H9 (cell line): ENCODE data around the gene SH3TC1. TPM values are rescaled to one million over a fixed set of nuclear protein-coding genes. Genes with fewer than 3 reads are reported as not detected.

Experiments
- DNase-seq: peaks from one replicate; pipeline ENCODE4 v3.0.0-alpha.2; 2017
- H2AFZ ChIP-seq: one replicate; pipeline ENCODE4 v1.6.1; 2013; ENCODE audit warnings: mild to moderate bottlenecking, low read length, control low read depth, moderate library complexity
- H2AK5ac ChIP-seq: 2 replicates; pipeline ENCODE4 v1.6.1; 2013; ENCODE audit warnings: low read length, control low read depth, mixed read lengths; ENCODE audit not compliant: insufficient read length
- H2BK120ac ChIP-seq: one replicate; pipeline ENCODE4 v1.6.1; 2013; ENCODE audit warnings: low read depth, mild to moderate bottlenecking, low read length, control low read depth, inconsistent platforms; ENCODE audit not compliant: poor library complexity, severe bottlenecking
- H2BK12ac ChIP-seq: 2 replicates; pipeline ENCODE4 v1.6.1; 2013; ENCODE audit warnings: low read length, control low read depth, mixed read lengths, low read depth; ENCODE audit not compliant: insufficient read length
- H2BK15ac ChIP-seq: 2 replicates; pipeline ENCODE4 v1.6.1; 2013; ENCODE audit warnings: low read depth, low read length, control low read depth
- H2BK20ac ChIP-seq: one replicate; pipeline ENCODE4 v1.6.1; 2013; ENCODE audit warnings: low read depth, mild to moderate bottlenecking, low read length, control low read depth, inconsistent platforms; ENCODE audit not compliant: poor library complexity, severe bottlenecking
- H2BK5ac ChIP-seq: 2 replicates; pipeline ENCODE4 v1.6.1; 2013; ENCODE audit warnings: low read length, control low read depth, mixed read lengths; ENCODE audit not compliant: insufficient read length
- H3K14ac ChIP-seq: 2 replicates; pipeline ENCODE4 v1.6.1; 2013; ENCODE audit warnings: low read length, control low read depth; ENCODE audit not compliant: insufficient read depth
- H3K18ac ChIP-seq: 2 replicates; pipeline ENCODE4 v1.6.1; 2013; ENCODE audit warnings: low read depth, mild to moderate bottlenecking, mixed read lengths, low read length, control low read depth; ENCODE audit not compliant: insufficient read length
- H3K23ac ChIP-seq: 2 replicates; pipeline ENCODE4 v1.6.1; 2013; ENCODE audit warnings: low read length, control low read depth, mixed read lengths, low read depth; ENCODE audit not compliant: insufficient read length
- H3K23me2 ChIP-seq: 2 replicates; pipeline ENCODE4 v1.6.1; 2013; ENCODE audit warnings: low read depth, mild to moderate bottlenecking, mixed read lengths, low read length, control low read depth; ENCODE audit not compliant: insufficient read length, poor library complexity, severe bottlenecking
- H3K27ac ChIP-seq: 2 replicates; pipeline ENCODE4 v1.5.1; 2013; ENCODE audit warnings: low read length, control low read depth, mixed read lengths, low read depth; ENCODE audit not compliant: insufficient read length
- H3K27me3 ChIP-seq: 2 replicates; pipeline ENCODE4 v1.6.1; 2013; ENCODE audit warnings: low read length, control low read depth, inconsistent platforms; ENCODE audit not compliant: insufficient read depth
- H3K4ac ChIP-seq: 2 replicates; pipeline ENCODE4 v1.6.1; 2013; ENCODE audit warnings: low read depth, mild to moderate bottlenecking, control low read depth, inconsistent platforms, low read length, moderate library complexity
- H3K4me1 ChIP-seq: 2 replicates; pipeline ENCODE4 v1.6.1; 2013; ENCODE audit warnings: low read length, control low read depth, inconsistent platforms; ENCODE audit not compliant: insufficient read depth
- H3K4me2 ChIP-seq: 2 replicates; pipeline ENCODE4 v1.6.1; 2013; ENCODE audit warnings: low read length, control low read depth, mixed read lengths; ENCODE audit not compliant: insufficient read length, insufficient read depth
- H3K56ac ChIP-seq: 2 replicates; pipeline ENCODE4 v1.6.1; 2013; ENCODE audit warnings: low read depth, mild to moderate bottlenecking, mixed read lengths, low read length, control low read depth; ENCODE audit not compliant: insufficient read length
- H3K79me1 ChIP-seq: 2 replicates; pipeline ENCODE4 v1.6.1; 2013; ENCODE audit warnings: low read depth, mild to moderate bottlenecking, moderate library complexity, low read length, control low read depth, inconsistent platforms; ENCODE audit not compliant: insufficient read depth, poor library complexity, severe bottlenecking
- H3K79me2 ChIP-seq: 2 replicates; pipeline ENCODE4 v1.6.1; 2013; ENCODE audit warnings: low read length, control low read depth, inconsistent platforms; ENCODE audit not compliant: insufficient read depth
- H3K9ac ChIP-seq: 2 replicates; pipeline ENCODE4 v1.6.1; 2013; ENCODE audit warnings: low read length, control low read depth, mixed read lengths; ENCODE audit not compliant: insufficient read length; ENCODE audit errors: extremely low read depth
- H3K9me3 ChIP-seq: one replicate; pipeline ENCODE4 v1.6.1; 2013; ENCODE audit warnings: low read depth, low read length, inconsistent platforms; ENCODE audit not compliant: control insufficient read depth
- H3T11ph ChIP-seq: one replicate; pipeline ENCODE4 v1.6.1; 2013; ENCODE audit warnings: mild to moderate bottlenecking, low read length, control low read depth, inconsistent platforms
- H4K20me1 ChIP-seq: one replicate; pipeline ENCODE4 v1.6.1; 2013; ENCODE audit not compliant: control insufficient read depth, insufficient read length, insufficient read depth
- H4K5ac ChIP-seq: 2 replicates; pipeline ENCODE4 v1.6.1; 2013; ENCODE audit warnings: low read depth, mild to moderate bottlenecking, mixed read lengths, low read length, control low read depth; ENCODE audit not compliant: insufficient read length
- H4K8ac ChIP-seq: replicated peaks from 2 replicates; pipeline ENCODE4 v1.6.1; 2013; ENCODE audit warnings: low read length, control low read depth, mixed read lengths, low read depth; ENCODE audit not compliant: insufficient read length
- H4K91ac ChIP-seq: 2 replicates; pipeline ENCODE4 v1.6.1; 2013; ENCODE audit warnings: low read depth, mild to moderate bottlenecking, moderate library complexity, mixed read lengths, low read length, control low read depth; ENCODE audit not compliant: insufficient read length
- H3K27ac Mint-ChIP-seq, 3 experiments: 2 replicates in 2 of 3; 3 replicates in 1 of 3; pipeline ENCODE4 v1.8.0; 2020 to 2021; ENCODE audit warnings: mixed read lengths in 3 of 3, mild to moderate bottlenecking in 1 of 3, moderate library complexity in 1 of 3
- H3K27me3 Mint-ChIP-seq: 2 replicates; pipeline ENCODE4 v1.8.0; 2021; ENCODE audit warnings: low read depth, mild to moderate bottlenecking, moderate library complexity, mixed read lengths
- H3K36me3 Mint-ChIP-seq, 3 experiments: 2 replicates in 2 of 3; 3 replicates in 1 of 3; pipeline ENCODE4 v1.8.0; 2020 to 2021; ENCODE audit warnings: low read depth in 3 of 3, mixed read lengths in 3 of 3; ENCODE audit not compliant: insufficient read depth in 1 of 3
- H3K4me1 Mint-ChIP-seq, 2 experiments: 2 replicates each; pipeline ENCODE4 v1.8.0; 2020; ENCODE audit warnings: mixed read lengths in 2 of 2
- H3K4me3 Mint-ChIP-seq, 2 experiments: 2 replicates in 1 of 2; 3 replicates in 1 of 2; pipeline ENCODE4 v1.8.0; 2020 to 2021; ENCODE audit warnings: mild to moderate bottlenecking in 2 of 2, mixed read lengths in 2 of 2, moderate library complexity in 1 of 2
- H3K9me3 Mint-ChIP-seq, 2 experiments: 2 replicates in 1 of 2; 3 replicates in 1 of 2; pipeline ENCODE4 v1.8.0; 2020; ENCODE audit warnings: mild to moderate bottlenecking in 2 of 2, mixed read lengths in 2 of 2, moderate library complexity in 1 of 2
- CTCF ChIP-seq: fragments of 200-600 bp; sonication (generic); conservative IDR thresholded peaks from 3 replicates; pipeline ENCODE4 v1.8.0; 2021; ENCODE audit warnings: antibody characterized with exemption, mild to moderate bottlenecking
- WGBS: extraction: QIAGEN DNeasy Blood & Tissue Kit; methylation state at CpG from one replicate; pipeline ENCODE4 v1.1.7; 2013; ENCODE audit warnings: missing lambda C conversion rate, low lambda C conversion rate, mixed read lengths; ENCODE audit not compliant: insufficient read length; ENCODE audit errors: extremely low coverage; 5-methylcytosine and 5-hydroxymethylcytosine counted together
- total RNA-seq: library from RNA; stranded (reverse); gene quantifications from 2 replicates; pipeline ENCODE4 v1.2.1, GENCODE V29; 2021

Gene SH3TC1
- total RNA-seq, 1 experiment from 2014 or later = 0.74 TPM

DNA sequence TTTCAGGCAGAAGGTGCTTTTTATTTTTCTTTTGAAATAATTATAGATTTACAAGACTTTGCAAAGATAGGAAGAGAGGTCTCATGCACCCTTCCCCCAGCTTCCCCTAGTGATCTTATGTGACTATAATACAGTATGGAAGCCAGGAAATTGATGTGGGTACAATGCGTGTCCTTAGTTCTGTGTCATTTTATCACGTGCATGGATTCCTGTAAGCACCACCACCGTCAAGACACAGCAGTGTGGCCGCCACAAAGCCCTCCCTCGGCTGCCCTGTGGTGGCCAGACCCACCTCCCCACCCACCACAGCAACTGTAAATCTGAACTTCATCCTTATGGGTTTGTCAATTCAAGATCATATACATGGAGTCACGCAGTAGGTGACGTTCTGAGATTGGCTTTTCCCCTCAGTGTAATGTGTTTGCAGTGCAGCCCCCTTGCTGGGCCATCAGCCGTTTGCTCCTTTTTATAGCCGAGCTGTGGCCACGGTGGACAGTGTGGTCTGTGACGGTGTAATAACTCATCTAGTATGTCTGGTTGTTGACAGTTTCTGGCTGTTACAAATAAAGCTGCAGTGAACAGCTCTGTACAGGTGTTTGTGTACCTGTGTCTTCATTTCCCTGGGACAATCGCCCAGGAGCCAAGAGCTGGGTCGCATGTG, 59.6 kb downstream of the SH3TC1 start:
- no peaks in the 10 kb centered on the region for H3K4me1 ChIP-seq
- H3K18ac ChIP-seq = no peak overlapping the region
- no peak for TF ChIP-seq CTCF
- H3K79me2 ChIP-seq = no peaks in the 10 kb centered on the region
- no peaks in the 10 kb centered on the region for H4K20me1 ChIP-seq
- no peak overlapping the region for H3K27ac Mint-ChIP-seq
- H3K36me3 Mint-ChIP-seq = no peaks in the 10 kb centered on the region
- H2BK20ac ChIP-seq = no peak overlapping the region
- H4K8ac ChIP-seq = no peak overlapping the region
- no peak for DNase-seq
- H3K4me1 Mint-ChIP-seq = peaks cover 0 to 10% of the 10 kb centered on the region in 2 experiments; a peak in 2 of 4 replicates
- no peak overlapping the region for H3K4me3 Mint-ChIP-seq
- no peak overlapping the region for H2BK15ac ChIP-seq
- no peaks in the 10 kb centered on the region for H3K27me3 ChIP-seq
- H3K14ac ChIP-seq = no peak overlapping the region
- H3T11ph ChIP-seq = no peak overlapping the region
- no peak overlapping the region for H3K23ac ChIP-seq
- H4K5ac ChIP-seq = no peak overlapping the region
- no peak overlapping the region for H2BK5ac ChIP-seq
- peaks cover 5% of the 10 kb centered on the region for H3K27me3 Mint-ChIP-seq
- no CpG with 5 or more reads among the region's 13 CpGs for WGBS
- no peak overlapping the region for H3K4me2 ChIP-seq
- peaks cover 0 to 6% of the 10 kb centered on the region in 2 experiments; a peak in 3 of 5 replicates for H3K9me3 Mint-ChIP-seq
- no peak overlapping the region for H2AK5ac ChIP-seq
- no peak overlapping the region for H2BK12ac ChIP-seq
- no peak overlapping the region for H3K27ac ChIP-seq
- H2BK120ac ChIP-seq = no peak overlapping the region
- H4K91ac ChIP-seq = no peak overlapping the region
- no peak overlapping the region for H3K4ac ChIP-seq
- no peaks in the 10 kb centered on the region for H3K9me3 ChIP-seq
- no peaks in the 10 kb centered on the region for H3K23me2 ChIP-seq
- H3K9ac ChIP-seq = no peak overlapping the region
- H3K79me1 ChIP-seq = no peaks in the 10 kb centered on the region
- no peak overlapping the region for H2AFZ ChIP-seq
- no peak overlapping the region for H3K56ac ChIP-seq
